ENCODE measurements around the gene C1QTNF5. TPM values are rescaled to one million over a fixed set of nuclear protein-coding genes. Genes with fewer than 3 reads are reported as not detected.

The C1QTNF5 gene
- polyA plus RNA-seq, 3 donors, result 22.5 to 25.9 (median 25.0) TPM

GRCh38 chr11:119303227-119303718 lies 37.4 kb downstream of the C1QTNF5 start:
- DNase-seq (ENCODE audit: low read depth in 3 of 3, low spot score in 2 of 3), result no peak

- DNase-seq (ENCODE audit: low read depth in 3 of 3, low spot score in 2 of 3), result no peak
These were observed 40.3 kb downstream of the C1QTNF5 start for GRCh38 chr11:119300198-119300964.

DNA sequence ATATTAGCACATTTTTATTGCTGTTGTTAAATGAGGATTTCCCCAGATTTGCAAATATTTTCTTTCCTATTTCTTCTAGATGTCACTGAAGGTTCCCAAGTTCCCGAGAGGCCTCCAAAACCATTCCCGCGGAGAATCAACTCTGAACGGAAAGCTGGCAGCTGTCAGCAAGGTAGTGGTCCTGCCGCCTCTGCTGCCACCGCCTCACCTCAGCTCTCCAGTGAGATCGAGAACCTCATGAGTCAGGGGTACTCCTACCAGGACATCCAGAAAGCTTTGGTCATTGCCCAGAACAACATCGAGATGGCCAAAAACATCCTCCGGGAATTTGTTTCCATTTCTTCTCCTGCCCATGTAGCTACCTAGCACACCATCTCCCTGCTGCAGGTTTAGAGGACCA lies 41.3 kb downstream of the C1QTNF5 start:
- no peak for DNase-seq (ENCODE audit: low read depth in 3 of 3, low spot score in 2 of 3)

- DNase-seq (ENCODE audit: low read depth in 3 of 3, low spot score in 2 of 3), result no peak
These were observed 42.0 kb downstream of the C1QTNF5 start for GRCh38 chr11:119298726-119299125.

GRCh38 chr11:119297938-119298337 lies 42.7 kb downstream of the C1QTNF5 start:
- no peak for DNase-seq (ENCODE audit: low read depth in 3 of 3, low spot score in 2 of 3)

DNA sequence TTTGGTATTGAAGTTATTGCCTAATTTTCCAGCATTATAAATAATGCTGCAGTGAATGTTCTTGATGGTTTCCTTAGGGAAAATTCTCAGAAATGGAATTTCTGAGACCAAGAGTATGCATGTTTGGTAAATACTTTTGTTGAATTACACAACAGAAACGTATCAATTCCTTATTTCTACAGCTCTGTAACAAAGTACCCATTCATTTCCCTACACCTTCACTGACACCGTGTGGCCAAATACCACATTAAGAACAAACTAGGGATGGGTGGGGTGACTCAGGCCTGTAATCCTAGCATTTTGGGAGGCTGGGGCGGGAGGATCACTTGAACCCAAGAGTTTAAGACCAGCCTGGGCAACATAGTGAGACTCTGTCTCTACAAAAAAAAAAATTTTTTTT lies 45.5 kb downstream of the C1QTNF5 start:
- no peak for DNase-seq (ENCODE audit: low read depth in 3 of 3, low spot score in 2 of 3)

- DNase-seq (ENCODE audit: low read depth in 3 of 3, low spot score in 2 of 3), result no peak
These were observed 47.2 kb downstream of the C1QTNF5 start for GRCh38 chr11:119293461-119293860.

- no peak for DNase-seq (ENCODE audit: low read depth in 3 of 3, low spot score in 2 of 3)
These were observed 49.7 kb downstream of the C1QTNF5 start for GRCh38 chr11:119290894-119291497.

Other genes starting within 250 kb of the C1QTNF5 start
- gene DPAGT1, start 239.0 kb downstream of the C1QTNF5 start, polyA plus RNA-seq (ENCODE audit: insufficient read length in 3 of 3), result 10 to 100 TPM; 55.7 to 62.6 (median 56.9) TPM
- 10 to 100 TPM in 1 of 3 donors, 1 to 10 TPM in 2; 9.3 to 12.0 (median 9.5) TPM for gene C2CD2L, start 233.5 kb downstream of the C1QTNF5 start, polyA plus RNA-seq (ENCODE audit: insufficient read length in 3 of 3)
- 10 to 100 TPM; 24.3 to 30.5 (median 29.3) TPM for gene HINFP, start 219.3 kb downstream of the C1QTNF5 start, polyA plus RNA-seq (ENCODE audit: insufficient read length in 3 of 3)
- under 1 TPM; 0.74 to 0.79 (median 0.74) TPM for gene ABCG4, start 191.8 kb downstream of the C1QTNF5 start, polyA plus RNA-seq (ENCODE audit: insufficient read length in 3 of 3)
- gene NLRX1, start 172.2 kb downstream of the C1QTNF5 start, polyA plus RNA-seq (ENCODE audit: insufficient read length in 3 of 3), result 10 to 100 TPM in 2 of 3 donors, 1 to 10 TPM in 1; 9.7 to 11.3 (median 10.3) TPM
- gene NHERF4, start 155.4 kb downstream of the C1QTNF5 start, polyA plus RNA-seq (ENCODE audit: insufficient read length in 3 of 3), result 10 to 100 TPM; 11.7 to 15.4 (median 12.0) TPM
- gene CBL, start 134.5 kb downstream of the C1QTNF5 start, polyA plus RNA-seq (ENCODE audit: insufficient read length in 3 of 3), result 10 to 100 TPM; 19.5 to 19.8 (median 19.7) TPM
- 10 to 100 TPM; 48.5 to 51.9 (median 51.6) TPM for gene MCAM, start 23.8 kb downstream of the C1QTNF5 start, polyA plus RNA-seq (ENCODE audit: insufficient read length in 3 of 3)
- 10 to 100 TPM; 28.4 to 32.3 (median 28.8) TPM for gene RNF26, start 6.4 kb downstream of the C1QTNF5 start, polyA plus RNA-seq (ENCODE audit: insufficient read length in 3 of 3)
- gene MFRP, start 5.8 kb upstream of the C1QTNF5 start, polyA plus RNA-seq (ENCODE audit: insufficient read length in 3 of 3), result not detected
- gene USP2, start 40.8 kb upstream of the C1QTNF5 start, polyA plus RNA-seq (ENCODE audit: insufficient read length in 3 of 3), result 10 to 100 TPM in 1 of 3 donors, 1 to 10 TPM in 2; 7.1 to 11.8 (median 8.7) TPM
- 100 to 1,000 TPM in 1 of 3 donors, 10 to 100 TPM in 2; 90.2 to 104 (median 98.9) TPM for gene THY1, start 82.3 kb upstream of the C1QTNF5 start, polyA plus RNA-seq (ENCODE audit: insufficient read length in 3 of 3)